Activated T-cell treated with anti-CD3 and anti-CD28 coated beads, Interleukin-2, amount 50 U/mL, for 1 hour (primary cell): ENCODE results near the gene GSX1.
A peak's percentile ranks its signal among the peaks of the same experiment; 100 is the strongest.
"Not testable (repeated sequence)": the region's sequence is repeated elsewhere in the genome, so short reads cannot be mapped to it uniquely, and the experiment has no call there.

Experiments
- DNase-seq: peaks from one replicate; pipeline ENCODE4 v3.0.0-alpha.2; 2020

GSX1 gene

DNA sequence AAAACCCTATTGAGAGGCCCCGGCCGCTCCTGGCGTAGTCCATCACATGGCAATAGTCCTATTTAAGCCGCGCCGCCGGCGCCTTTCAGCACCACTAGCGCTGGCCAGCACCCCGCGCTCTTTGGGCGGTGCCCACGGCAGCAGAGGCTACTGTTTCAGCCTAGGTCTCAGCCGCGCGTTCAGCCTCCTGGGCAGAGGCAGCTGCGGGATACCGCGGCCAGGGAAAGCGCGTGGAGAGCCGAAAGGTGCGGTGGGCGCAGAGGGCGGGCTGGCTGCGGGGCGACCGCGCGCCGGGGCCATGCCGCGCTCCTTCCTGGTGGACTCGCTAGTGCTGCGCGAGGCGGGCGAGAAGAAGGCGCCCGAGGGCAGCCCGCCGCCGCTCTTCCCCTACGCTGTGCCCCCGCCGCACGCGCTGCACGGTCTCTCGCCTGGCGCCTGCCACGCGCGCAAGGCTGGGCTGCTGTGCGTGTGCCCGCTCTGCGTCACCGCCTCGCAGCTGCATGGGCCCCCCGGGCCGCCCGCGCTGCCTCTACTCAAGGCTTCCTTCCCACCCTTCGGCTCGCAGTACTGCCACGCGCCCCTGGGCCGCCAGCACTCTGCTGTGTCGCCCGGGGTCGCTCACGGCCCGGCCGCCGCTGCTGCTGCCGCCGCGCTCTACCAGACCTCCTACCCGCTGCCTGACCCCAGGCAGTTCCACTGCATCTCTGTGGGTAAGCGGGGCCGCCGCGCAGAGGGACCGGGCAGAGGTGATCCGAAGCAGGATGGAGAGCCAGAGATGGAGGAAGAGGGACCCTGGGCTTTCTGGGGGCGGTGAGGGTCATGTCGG lies at the start of gene GSX1:
Gene GSX1, plus strand, starts transcription at position 91 of the 826 bp plus-strand sequence. Its CDS starts 208 bp downstream, at position 299.
- DNase-seq: peak; percentile 48

DNA sequence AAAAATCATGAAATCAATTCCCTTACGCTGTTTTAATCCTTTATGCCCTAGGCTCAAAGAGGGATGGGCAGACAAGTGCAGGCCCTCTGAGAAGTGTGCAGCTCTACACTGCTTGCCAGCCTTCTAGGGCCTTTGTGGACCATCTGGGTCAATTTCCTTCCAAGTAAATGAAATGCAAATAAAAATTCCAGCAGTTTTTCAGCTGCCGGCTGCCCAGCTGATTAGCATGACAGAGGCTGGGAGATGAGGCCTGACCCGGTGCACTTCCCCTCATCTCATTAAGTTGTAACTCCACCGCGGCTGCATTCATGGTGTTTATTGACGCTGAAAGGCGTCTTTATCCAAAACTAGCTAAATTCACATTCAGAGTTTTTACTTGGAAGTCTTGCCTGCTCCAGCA lies 47.5 kb upstream of the GSX1 start:
- DNase-seq: no peak

DNA sequence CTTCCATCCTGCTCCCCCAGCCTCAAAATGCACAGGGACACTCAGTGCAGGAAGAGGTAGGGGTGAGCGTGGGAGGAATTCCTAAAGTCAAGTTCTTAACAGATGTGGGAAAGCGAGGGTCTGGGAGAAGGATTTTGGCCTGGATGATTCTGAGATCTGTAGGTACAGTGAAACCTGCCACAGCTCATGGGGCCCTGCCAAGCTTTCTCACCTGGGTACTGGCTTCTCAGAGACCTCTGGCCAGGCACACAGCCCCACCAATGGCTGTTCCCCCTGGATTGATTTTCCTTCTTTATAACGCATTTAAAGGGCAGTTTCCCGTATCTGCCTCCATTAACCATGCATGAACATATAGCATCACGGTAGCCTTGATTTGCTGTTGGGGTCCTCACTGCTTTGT lies 47.0 kb upstream of the GSX1 start:
- DNase-seq: no peak

DNA sequence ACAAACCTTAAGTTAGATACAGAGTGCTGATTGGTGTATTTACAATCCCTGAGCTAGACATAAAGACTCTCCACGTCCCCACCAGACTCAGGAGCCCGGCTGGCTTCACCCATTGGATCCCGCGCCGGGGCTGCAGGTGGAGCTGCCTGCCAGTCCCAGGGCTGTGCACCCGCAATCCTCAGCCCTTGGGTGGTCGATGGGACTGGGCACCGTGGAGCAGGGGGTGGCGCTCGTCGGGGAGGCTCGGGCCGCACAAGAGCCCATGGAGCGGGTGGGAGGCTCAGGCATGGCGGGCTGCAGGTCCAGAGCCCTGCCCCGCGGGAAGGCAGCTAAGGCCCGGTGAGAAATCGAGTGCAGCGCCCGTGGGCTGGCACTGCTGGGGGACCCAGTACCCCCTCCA lies 44.1 kb upstream of the GSX1 start:
- not testable (repeated sequence) for DNase-seq

DNA sequence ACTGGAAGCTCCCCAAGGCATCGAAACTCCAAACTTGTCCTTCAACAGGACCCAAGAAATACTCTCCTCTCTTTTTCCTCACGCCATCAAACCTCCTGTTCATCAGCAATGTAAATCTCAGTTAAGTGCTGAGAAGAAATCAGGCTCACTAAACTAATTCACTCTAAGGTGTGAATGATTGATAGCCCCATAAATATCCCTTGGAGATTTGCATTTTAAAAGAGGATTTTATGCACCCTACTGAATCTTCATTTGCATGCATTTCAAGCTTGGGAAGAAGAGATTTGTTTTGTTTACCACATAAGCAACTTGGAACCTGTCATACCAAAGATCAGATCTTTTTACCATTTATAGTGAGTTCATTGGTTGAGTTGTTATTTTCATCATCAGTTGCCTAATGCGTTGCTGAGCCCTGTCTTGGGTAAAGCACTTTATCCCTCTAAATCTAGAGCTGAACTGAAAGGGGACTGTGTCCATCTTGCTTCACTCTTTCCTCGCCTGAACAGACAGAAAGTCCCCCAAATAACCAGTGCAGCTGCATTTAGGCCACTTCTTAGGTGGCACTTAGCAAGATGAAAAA lies 40.2 kb upstream of the GSX1 start:
- no peak for DNase-seq

DNA sequence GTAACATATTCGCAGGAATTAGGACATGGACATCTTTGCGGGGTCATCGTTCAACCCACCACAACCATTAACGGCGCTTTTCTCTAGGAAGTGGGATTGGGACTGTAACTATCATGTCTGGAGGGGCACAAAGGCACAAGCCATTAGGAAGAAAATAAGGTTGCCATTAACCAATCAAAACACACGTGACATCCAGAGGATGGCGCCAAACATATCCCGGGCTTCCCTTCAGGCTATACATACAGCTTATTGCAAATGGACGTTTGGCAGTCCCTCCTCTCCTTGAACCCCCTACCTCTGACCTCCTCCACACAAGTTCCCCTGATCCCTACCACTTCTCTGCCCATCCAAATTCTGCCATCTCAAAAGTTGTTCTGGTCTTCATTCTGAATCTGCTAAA lies 26.6 kb upstream of the GSX1 start:
- no peak for DNase-seq

DNA sequence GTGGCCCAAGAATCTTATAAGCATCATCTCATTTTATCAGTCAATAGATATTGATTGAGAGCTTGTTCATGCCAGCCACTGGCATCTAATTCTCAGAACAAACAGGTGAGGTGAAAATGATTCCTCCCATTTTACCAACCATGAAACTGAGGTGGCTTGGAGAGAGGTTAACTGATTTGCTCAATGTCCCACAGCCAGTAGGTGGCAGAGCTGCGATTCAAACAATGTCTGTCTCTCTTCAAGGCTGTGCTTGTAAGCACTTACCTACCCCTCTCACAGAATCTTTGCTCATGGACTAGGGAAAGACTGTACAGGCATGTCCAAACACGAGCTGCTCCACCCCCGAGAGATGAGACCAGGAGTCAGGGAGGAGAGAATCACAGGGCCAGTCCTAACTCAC lies 21.5 kb upstream of the GSX1 start:
- no peak for DNase-seq

DNA sequence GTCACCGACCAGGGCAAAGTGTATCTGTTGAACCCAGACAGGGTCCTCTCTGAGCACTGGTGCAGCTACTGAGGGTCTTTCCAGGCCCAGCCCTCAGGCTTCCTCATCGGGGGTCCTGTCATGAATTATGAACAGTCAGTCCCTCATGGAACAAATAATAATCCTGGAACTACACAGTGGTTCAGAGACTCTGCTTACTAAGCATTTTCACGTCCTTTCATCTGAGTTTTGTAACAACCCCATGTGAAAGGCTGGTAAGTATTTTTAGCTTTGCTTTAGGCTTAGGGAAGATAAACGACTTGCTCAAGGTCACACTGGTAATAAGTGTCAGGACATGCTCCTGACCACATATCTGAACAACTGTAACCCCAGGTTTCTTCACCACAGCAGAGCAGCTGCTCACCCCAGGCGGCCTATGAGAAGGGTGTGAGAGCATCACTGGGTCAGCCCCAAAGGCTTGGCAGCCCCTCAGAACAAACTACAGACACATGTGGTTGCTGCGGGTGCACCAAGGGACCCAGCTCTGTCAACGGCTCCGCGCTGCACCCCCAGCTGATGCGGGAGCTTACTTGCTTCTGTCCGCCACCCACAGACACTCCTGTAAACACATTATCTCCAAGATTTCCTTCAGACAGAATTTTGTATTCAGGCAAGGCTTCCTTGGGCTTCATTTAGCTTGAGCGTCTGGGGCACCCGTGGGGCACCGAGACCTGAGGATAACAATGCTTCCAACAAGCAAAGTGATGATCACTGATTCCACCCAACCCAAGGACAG lies 19.4 kb upstream of the GSX1 start:
- no peak for DNase-seq

DNA sequence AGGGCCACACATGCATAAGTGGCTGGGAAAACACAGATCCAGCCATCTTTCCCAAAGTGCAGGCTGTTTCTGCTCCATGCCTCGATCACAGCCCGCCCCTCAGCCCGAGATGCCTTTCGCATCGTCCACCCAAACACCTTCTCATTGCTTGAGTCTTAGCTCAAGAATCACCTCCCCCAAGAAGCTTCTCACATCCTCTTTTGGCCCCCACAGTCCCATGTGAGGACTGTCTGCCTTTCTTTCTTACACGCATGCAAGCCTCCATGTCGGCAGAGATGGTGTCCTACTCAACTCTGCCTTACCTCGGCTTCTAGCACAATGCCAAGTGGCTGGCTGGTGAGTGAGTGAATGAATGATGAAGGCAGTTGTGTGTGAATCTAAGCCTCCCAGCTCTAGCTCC lies 18.1 kb upstream of the GSX1 start:
- no peak for DNase-seq

DNA sequence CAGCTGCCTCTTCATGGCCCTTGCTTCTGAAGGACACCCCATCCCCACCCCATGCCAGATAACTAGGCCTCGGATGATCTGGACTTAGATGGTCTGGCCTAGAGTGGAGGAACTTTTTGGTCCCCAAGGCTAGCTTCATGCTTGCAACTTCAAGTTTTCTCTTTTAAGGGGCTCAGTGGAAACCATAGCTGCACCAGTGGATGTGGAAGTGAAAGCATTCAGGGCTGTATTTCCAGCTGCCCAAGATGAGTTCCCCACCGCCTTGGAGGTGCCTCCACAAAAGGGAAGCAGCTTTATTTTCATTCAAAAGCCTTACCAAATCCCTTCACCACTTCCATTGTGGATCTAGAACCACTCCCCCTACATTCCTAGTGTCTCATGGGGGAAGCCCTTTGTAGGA lies 17.6 kb upstream of the GSX1 start:
- DNase-seq: no peak

DNA sequence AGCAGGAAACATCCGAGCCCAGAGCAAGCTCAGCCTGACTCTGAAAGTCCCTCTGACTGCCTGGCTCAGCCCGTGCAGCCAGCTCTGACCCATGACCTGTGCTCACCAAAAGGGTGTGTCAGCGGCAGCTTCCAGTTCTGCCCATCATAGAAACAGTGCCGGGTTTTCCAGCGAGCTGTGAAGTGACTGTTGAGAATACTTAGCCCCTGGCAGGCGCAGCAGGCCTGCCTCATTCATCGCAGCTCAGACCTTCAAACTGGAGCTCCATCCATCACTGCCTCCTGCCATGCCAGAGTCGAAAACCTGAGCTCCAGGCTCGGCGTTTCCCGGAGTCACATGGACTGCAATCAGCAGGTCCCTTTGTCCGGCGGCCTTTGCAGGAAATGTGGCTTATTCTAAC lies 16.3 kb upstream of the GSX1 start:
- DNase-seq: no peak

DNA sequence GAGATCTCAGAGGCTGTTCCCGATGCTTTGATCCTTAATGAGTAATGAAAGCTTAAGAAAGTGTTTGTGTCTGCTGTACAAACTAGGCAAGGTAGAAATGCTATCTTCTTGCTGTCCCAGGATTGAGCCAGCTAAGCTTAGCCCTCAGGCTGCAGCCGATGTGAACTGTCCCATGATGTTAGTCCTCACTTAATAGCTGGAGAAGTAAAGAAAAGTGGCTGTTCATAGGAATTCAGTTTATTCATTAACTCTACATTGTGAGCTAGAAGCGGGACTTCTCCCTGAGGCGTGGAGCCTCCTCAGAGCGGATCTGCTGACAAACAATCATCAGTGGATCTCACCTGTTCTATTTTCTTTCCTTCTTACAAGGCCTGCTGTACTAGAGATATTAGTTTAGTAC lies 10.1 kb upstream of the GSX1 start:
- DNase-seq: no peak

DNA sequence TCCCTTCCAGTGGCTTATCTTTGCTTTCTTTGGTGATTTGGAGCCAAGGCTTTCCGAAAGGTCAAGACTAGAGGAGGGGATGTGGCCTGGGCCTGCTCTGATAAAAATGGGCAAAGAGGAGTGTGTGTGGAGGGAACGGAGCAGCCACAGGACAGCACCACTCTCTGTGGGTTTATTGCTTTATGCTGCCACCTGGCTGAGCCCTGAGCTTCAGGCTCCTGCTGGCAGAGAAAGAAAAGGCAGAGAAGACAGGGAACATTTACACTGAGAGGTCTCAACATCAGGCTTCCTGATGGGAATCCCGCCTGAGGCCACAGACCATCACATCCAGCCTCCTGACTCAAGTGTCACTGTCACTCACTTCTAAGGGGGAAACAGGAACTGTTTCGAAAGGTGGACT lies 9.2 kb upstream of the GSX1 start:
- no peak for DNase-seq

DNA sequence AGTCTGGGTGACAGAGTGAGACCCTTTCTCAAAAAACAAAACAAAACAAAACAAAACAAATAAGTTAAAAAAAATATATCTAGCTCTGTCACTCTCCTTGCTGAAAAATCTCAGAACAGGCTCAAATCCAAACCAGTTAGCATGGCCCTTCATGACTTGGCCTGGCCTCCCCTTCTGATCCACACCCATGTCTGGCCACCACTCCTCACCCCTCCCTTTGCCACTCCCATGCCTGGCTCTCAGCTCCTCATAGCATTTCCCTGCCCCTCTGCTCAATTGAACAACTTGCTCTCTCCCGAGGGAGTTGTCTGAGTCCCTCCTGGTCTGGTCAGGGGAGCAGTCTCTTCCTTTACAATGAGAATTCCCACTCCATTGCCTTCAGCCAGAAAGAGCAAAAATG lies 4.0 kb upstream of the GSX1 start:
- DNase-seq: no peak

DNA sequence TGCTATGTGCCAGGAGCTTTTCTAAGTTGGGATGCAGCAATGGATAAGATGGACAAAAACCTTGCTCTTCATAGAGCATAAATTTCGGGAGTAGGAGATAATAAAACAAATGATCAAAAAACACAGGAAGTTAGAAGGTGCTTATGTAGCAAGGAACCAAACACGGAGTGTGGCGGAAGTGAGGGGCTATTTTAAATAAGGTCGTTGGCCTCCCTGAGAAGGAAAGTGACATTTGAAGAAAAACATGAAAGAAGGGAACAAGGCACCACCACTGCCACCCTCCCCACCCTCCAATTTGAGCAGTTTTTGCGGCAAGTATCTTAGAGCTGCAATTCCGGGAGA lies 3.2 kb upstream of the GSX1 start:
- no peak for DNase-seq

DNA sequence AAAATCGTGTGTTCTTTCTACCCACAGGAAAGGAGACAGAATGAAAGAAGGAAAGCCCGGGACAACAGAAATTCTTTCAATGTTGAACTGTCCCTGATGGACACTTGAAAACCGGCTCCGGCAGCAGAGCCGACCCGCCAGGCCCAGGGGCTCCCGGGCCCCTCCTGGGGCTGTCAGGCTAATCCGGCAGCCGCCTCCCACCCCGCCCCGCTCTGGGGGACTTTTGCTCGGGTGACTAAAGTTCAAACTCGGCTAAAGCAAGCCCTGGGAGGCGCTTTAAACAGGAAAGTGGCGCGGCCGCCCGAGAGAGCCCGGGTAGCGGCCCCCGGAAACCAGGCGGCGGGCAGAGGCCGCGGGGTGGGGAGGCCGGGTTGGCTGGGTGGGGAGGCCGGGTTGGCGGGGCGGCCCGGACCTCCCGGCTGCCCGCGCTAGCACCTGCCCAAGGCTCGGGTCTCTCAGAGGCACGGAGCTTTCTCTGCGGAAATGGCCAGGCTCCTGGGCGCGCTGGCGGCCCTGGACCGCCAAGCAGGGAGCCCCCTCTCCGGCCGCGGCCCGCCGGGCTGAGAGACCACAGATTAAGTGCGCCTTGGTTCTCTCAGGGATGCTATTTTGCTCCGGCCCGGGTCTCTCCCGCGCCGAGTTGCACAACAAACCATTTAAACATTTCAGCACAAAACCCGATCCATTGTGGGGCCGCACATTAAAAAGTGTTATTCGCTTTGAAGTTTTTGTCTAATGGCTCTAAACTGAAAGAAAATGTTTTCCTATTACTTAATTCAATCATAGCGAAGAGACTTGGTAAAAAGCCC lies 2.6 kb upstream of the GSX1 start:
- no peak for DNase-seq

DNA sequence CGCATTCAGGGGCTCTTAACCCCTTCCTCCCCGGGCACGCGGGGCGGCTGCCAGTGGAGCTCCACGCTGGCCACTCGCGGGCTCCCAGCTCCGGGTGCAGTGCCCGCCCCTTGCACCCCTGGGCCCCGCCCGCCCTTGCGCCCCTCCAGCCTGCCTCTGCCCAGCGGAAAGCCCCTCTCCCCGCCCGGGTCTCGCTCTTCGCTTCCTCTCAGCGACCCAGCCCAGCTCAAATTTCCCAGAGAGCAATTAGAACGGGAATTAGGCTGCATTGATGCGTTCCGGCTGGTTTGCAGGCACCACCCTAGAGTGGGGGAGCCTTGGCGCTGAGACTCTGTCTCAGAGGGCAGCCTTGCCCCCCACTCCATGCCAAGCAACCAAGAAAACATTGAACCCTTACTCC lies 1.8 kb upstream of the GSX1 start:
- DNase-seq: no peak

DNA sequence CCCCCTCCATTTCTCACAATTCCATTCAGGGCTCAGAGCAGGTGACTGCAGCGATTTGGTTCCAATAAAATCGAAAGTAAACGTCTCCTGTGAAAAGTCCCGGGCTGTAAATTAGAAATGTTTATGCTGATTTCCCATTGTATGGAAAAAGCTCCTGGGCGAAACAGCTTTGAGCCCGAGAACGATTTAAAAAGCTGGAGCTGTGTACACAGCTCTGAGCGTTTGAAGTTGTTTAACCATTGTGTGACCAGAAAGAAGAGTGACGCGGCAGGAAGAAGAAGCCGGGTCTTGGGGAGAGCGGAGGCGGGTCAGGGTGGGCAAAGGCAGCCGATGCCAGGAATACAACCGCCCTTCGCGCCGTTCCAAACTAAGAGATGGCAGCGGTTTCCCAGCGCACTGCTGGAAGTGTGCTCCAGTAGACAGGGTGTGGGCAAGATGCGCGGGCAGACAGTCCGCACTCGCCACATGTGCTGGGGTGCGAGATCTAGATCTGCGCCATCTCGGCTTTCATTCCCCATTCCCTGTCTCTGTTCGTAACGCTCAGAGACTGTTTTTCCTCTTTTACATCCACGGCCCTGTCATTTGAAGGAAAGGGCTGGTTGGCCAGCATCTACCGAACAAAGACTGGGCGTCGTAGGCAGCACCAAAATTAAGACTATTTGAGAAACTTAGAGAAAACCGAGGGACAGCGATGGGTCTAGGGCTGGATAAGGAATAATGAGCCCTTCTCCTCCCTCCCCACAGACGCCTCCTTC lies 960 bp upstream of the GSX1 start:
- no peak for DNase-seq

DNA sequence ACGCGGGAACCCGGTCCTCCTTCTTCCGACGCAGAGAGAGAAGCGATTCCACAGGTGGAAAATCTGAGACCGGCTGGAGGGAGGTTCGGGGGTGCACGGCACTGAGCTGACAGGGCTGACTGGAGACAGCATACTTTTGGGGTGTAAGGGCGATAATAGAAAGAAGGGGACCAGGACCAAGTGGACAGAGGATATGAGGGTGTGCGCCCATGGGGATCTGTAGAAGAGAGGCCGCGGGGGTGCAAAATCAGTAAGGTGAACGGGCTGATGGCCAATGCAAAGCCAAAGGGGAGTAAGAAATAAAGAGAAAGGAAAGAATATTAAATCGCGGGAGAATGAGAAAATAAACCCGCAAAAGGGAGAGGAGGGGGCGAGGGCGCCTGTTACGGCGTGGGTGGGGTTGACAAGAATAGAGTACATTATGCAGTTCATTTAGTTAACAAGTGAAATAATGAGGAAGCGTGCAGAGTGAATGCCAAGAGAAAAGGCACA lies 336 bp upstream of the GSX1 start:
- DNase-seq: no peak

DNA sequence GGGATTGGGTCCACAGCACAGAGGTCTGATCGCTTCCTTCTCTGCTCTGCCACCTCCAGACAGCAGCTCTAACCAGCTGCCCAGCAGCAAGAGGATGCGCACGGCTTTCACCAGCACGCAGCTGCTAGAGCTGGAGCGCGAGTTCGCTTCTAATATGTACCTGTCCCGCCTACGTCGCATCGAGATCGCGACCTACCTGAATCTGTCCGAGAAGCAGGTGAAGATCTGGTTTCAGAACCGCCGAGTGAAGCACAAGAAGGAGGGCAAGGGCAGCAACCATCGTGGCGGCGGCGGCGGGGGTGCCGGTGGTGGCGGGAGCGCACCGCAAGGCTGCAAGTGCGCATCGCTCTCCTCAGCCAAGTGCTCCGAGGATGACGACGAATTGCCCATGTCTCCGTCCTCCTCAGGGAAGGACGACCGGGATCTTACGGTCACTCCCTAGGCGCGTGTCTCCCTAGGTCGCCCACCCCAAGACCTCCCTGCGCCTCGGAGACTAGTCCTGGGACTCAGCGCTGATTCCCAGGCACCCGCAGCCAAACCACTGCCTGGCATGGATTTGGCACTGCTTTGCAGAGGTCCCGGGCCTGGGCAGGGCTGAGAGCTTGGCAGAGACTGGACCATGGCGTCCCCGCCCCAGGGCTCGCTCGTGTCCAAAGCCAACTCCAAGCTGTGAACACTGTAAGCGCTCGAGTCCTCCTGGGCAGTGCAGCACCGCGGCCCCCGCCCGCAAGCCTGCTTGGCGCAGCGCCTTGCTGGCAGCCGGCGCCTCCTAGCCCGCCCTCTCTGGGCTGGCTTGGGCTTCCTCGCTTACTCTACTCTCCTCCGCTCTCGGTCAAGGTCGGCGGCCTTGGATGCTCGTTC lies 1.5 kb downstream of the GSX1 start:
- no peak for DNase-seq

DNA sequence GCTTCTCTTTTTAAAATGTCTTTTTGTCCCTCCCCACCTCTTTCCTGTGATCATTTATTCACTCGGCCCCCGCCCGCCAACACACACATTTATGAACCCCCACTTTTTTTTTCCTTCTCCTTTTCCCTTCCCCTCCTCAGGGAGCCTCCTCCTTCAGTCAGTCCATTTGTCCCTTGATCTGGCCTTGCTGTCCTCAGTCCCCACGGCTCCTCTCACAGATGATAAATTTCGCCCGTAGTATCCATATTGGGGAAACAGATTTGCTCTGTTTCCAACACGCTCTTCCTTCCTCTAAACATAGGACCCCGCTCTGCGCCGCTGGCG lies 2.0 kb downstream of the GSX1 start:
- no peak for DNase-seq
